GDM1 (cell line): ENCODE results near the gene CYP39A1.

Experiments used
- DNase-seq: peaks from one replicate; lab custom pipeline; 2025; lab: John Stamatoyannopoulos, UW

Gene CYP39A1

GRCh38 chr6:46511320-46511719, 141.3 kb downstream of the CYP39A1 start:
- no peak for DNase-seq

DNA sequence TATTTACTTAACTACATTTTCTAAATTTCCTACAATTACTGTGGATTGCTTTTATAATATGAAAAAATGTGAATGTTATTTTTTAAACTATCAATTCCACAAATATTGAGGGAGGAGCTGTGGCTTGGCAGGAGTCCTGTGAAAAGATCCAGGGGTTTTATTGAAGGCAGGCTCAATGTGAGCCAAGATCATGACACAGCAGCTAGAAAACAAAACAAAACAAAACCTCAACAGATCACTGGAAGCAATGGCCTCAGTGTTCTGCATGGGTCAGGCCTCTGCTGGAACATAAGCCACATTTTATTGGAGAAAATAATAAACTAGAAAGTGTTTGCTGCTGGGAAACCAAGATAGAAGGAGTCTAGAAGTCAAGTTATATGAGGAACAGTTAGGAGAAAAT, 142.0 kb downstream of the CYP39A1 start:
- DNase-seq = no peak

GRCh38 chr6:46509981-46510510, 142.6 kb downstream of the CYP39A1 start:
- no peak for DNase-seq

DNA sequence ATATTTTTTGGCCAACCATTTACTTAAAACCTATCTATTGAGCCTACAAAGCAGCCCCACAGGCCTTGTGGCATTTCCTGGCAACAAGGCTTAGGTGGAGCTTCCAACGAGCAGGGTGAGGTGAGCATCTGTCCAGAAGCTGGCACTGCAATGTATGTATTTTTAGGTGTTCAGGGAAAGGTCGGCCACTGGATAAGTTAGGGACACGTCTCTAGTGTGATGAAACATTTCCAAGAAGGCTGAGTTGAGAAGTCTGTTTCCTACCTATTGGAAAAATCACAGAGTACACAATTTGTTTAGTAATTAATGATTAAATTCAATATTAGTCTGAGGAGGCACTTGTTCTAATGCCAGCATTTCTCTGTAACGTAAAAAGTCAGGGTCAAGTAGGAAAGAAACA, 143.6 kb downstream of the CYP39A1 start:
- DNase-seq = no peak

DNA sequence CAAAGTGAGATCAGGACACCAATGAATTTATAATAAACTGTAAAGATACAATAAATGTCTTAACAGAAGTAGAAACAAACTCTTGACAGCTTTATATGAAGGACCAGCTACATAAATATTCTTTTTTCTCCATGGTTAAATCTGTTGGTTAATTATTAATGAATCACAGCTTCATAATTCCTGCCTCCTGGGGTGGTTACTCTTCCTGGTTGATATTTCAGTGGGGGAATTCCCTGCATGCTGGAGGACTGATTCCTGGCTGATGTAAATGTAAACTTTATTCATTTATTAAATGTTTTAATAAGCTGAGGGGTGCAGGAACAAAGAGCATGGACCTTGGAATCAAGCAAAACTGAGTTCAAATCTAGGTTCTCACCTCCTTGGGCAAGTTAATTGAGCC, 145.2 kb downstream of the CYP39A1 start:
- no peak for DNase-seq

GRCh38 chr6:46505693-46506512, 146.7 kb downstream of the CYP39A1 start:
- DNase-seq = no peak

GRCh38 chr6:46504242-46504641, 148.4 kb downstream of the CYP39A1 start:
- DNase-seq = no peak

DNA sequence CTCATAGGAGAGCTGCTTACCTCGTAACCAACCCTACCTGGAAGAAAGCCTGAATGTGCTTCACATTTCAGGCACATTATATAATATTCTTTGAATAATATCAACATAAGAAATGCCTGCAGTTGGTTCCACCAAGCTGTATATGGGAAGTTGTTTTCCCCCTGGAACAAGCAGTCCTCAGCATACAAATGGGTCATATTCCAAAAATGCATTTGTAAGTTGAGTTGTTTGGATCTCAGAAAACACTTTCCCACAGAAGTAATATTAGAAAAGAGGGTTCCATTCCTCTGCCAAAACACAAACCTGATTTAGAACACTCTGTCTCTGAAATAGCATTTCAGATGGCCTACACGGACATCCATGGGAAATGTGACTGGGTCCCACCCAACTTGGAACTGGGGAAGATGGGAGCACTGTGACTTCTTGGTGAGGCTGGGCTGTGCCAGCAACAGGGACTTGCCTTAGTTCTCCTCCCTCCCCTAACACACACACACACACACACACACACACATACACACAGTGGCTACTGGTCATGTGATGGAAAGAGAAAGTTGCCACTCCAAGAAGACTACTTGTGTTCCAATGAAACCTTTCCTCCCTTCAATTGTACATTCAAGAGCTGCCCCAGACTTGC, 150.0 kb downstream of the CYP39A1 start:
- DNase-seq = no peak

GRCh38 chr6:46501136-46502089, 151.2 kb downstream of the CYP39A1 start:
- DNase-seq = no peak

- no peak for DNase-seq
Measured at GRCh38 chr6:46500382-46500781, 152.2 kb downstream of the CYP39A1 start.
